Stimulated activated naive CD8-positive, alpha-beta T cell treated with anti-CD3 and anti-CD28 coated beads, Interleukin-15, amount 100 ng/mL, for 72 hours (primary cell): Measurements from ENCODE around the gene HS3ST6.
A peak's percentile ranks its signal among the peaks of the same experiment; 100 is the strongest.
"Not testable (repeated sequence)": the region's sequence is repeated elsewhere in the genome, so short reads cannot be mapped to it uniquely, and the experiment has no call there.

Experiments
- ATAC-seq: fragments of 150-1000 bp; cut with Tn5 transposase; 2 replicates; pipeline ENCODE4 v1.10.0; 2021; ENCODE audit warnings: mild to moderate bottlenecking, moderate library complexity
- DNase-seq, 2 donors: peaks; one replicate each; pipeline ENCODE4 v3.0.0; 2021 to 2022
- H3K27ac Mint-ChIP-seq, 2 donors: one replicate each; pipeline ENCODE4 v1.8.0; 2022; ENCODE audit warnings: mild to moderate bottlenecking in 2 of 2, mixed read lengths in 2 of 2, moderate library complexity in 2 of 2
- H3K27me3 Mint-ChIP-seq: one replicate; pipeline ENCODE4 v1.8.0; 2022; ENCODE audit warnings: mixed read lengths
- H3K4me1 Mint-ChIP-seq: one replicate; pipeline ENCODE4 v1.8.0; 2022; ENCODE audit warnings: mild to moderate bottlenecking, mixed read lengths
- H3K4me3 Mint-ChIP-seq, 2 donors: one replicate each; pipeline ENCODE4 v1.8.0; 2022; ENCODE audit warnings: mild to moderate bottlenecking in 2 of 2, mixed read lengths in 2 of 2, moderate library complexity in 1 of 2
- H3K9me3 Mint-ChIP-seq, 2 donors: one replicate each; pipeline ENCODE4 v1.8.0; 2022; ENCODE audit warnings: mixed read lengths in 2 of 2

The HS3ST6 gene

GRCh38 chr16:1918351-1919326 lies at the start of gene HS3ST6:
HS3ST6 (minus strand) TSS chr16:1918415; CDS start chr16:1918323, 92 bp downstream.
- DNase-seq, result no peak
- Mint-ChIP-seq H3K27me3 (peaks cover 96% of the 10 kb centered on the region), H3K4me1 (peaks cover 19% of the 10 kb centered on the region), H3K4me3 (no peak within 1 kb of the TSS), H3K9me3 (no peaks in the 10 kb centered on the region), H3K27ac (no peak within 1 kb of the TSS)
- ATAC-seq, result no peak

- Mint-ChIP-seq H3K4me1 (peaks cover 59% of the 10 kb centered on the region), H3K4me3 (peak within 1 kb of the TSS; percentile 94 to 98), H3K27me3 (no peaks in the 10 kb centered on the region), H3K27ac (peak within 1 kb of the TSS; percentile 98), H3K9me3 (no peaks in the 10 kb centered on the region)
- DNase-seq (no peak), ATAC-seq (no peak)
These were observed 48.2 kb upstream of the HS3ST6 start, which contains the start of gene RNF151 for GRCh38 chr16:1966460-1966859. RNF151 (plus strand) TSS chr16:1966856; CDS start chr16:1966882, 26 bp downstream.

GRCh38 chr16:1965396-1966001 lies 47.3 kb upstream of the HS3ST6 start:
- peaks cover 59% of the 10 kb centered on the region for H3K4me1 Mint-ChIP-seq
- peak overlapping the region; percentile 98 for H3K27ac Mint-ChIP-seq
- no peaks in the 10 kb centered on the region for H3K9me3 Mint-ChIP-seq
- no peak for ATAC-seq
- H3K27me3 Mint-ChIP-seq, result no peaks in the 10 kb centered on the region
- H3K4me3 Mint-ChIP-seq, result peak overlapping the region; percentile 94 to 98
- peak in 1 of 2 donors; percentile 23 for DNase-seq

GRCh38 chr16:1964506-1965395 lies 46.5 kb upstream of the HS3ST6 start, which contains the start of gene RPS2:
RPS2 (minus strand) TSS chr16:1964826; CDS start chr16:1964625, 201 bp downstream.
- H3K27ac Mint-ChIP-seq, result peak within 1 kb of the TSS; percentile 98
- peak; percentile 96 to 99 for DNase-seq
- no peaks in the 10 kb centered on the region for H3K9me3 Mint-ChIP-seq
- no peaks in the 10 kb centered on the region for H3K27me3 Mint-ChIP-seq
- ATAC-seq, result peak; percentile 91
- H3K4me3 Mint-ChIP-seq, result peak within 1 kb of the TSS; percentile 94 to 98
- H3K4me1 Mint-ChIP-seq, result peaks cover 60% of the 10 kb centered on the region

- H3K27me3 Mint-ChIP-seq, result no peaks in the 10 kb centered on the region
- H3K9me3 Mint-ChIP-seq, result no peaks in the 10 kb centered on the region
- peaks cover 65% of the 10 kb centered on the region for H3K4me1 Mint-ChIP-seq
- DNase-seq (no peak), ATAC-seq (peak; percentile 6)
- peak overlapping the region; percentile 94 to 98 for H3K4me3 Mint-ChIP-seq
- peak overlapping the region; percentile 96 to 98 for H3K27ac Mint-ChIP-seq
These were observed 45.7 kb upstream of the HS3ST6 start for GRCh38 chr16:1963806-1964505.

GRCh38 chr16:1962161-1963153 lies 44.2 kb upstream of the HS3ST6 start:
- peak overlapping the region; percentile 96 to 98 for H3K27ac Mint-ChIP-seq
- H3K4me3 Mint-ChIP-seq, result peak overlapping the region; percentile 94 to 98
- not testable (repeated sequence) for H3K9me3 Mint-ChIP-seq, DNase-seq, H3K27me3 Mint-ChIP-seq, ATAC-seq
- peaks cover 66% of the 10 kb centered on the region for H3K4me1 Mint-ChIP-seq

- Mint-ChIP-seq H3K27me3 (no peaks in the 10 kb centered on the region), H3K4me1 (peaks cover 61% of the 10 kb centered on the region), H3K27ac (peak overlapping the region in 1 of 2 donors; percentile 72), H3K9me3 (no peaks in the 10 kb centered on the region), H3K4me3 (peak overlapping the region; percentile 94 to 98)
- ATAC-seq (no peak), DNase-seq (no peak)
These were observed 43.4 kb upstream of the HS3ST6 start for GRCh38 chr16:1961651-1962067.

- ATAC-seq (peak; percentile 5), DNase-seq (peak in 1 of 2 donors; percentile 40)
- H3K27me3 Mint-ChIP-seq, result no peaks in the 10 kb centered on the region
- peak overlapping the region; percentile 91 to 98 for H3K27ac Mint-ChIP-seq
- H3K4me3 Mint-ChIP-seq, result peak overlapping the region; percentile 84 to 97
- no peaks in the 10 kb centered on the region for H3K9me3 Mint-ChIP-seq
- H3K4me1 Mint-ChIP-seq, result peaks cover 60% of the 10 kb centered on the region
These were observed 42.7 kb upstream of the HS3ST6 start for GRCh38 chr16:1960665-1961630.

- Mint-ChIP-seq H3K27me3 (no peaks in the 10 kb centered on the region), H3K4me3 (peak within 1 kb of the TSS; percentile 84 to 97), H3K9me3 (no peaks in the 10 kb centered on the region), H3K4me1 (peaks cover 54% of the 10 kb centered on the region), H3K27ac (peak within 1 kb of the TSS; percentile 91 to 98)
- peak; percentile 85 for ATAC-seq
- DNase-seq, result peak; percentile 90 to 91
These were observed 41.2 kb upstream of the HS3ST6 start, which contains the start of gene NDUFB10 for GRCh38 chr16:1959269-1960039. NDUFB10 (plus strand) TSS chr16:1959538; CDS start chr16:1959625, 87 bp downstream.

- no peaks in the 10 kb centered on the region for H3K27me3 Mint-ChIP-seq
- peak overlapping the region; percentile 84 to 97 for H3K4me3 Mint-ChIP-seq
- H3K9me3 Mint-ChIP-seq, result no peaks in the 10 kb centered on the region
- peak overlapping the region; percentile 78 to 91 for H3K27ac Mint-ChIP-seq
- ATAC-seq, result peak; percentile 6
- peak in 1 of 2 donors; percentile 34 for DNase-seq
- H3K4me1 Mint-ChIP-seq, result peaks cover 49% of the 10 kb centered on the region
These were observed 40.6 kb upstream of the HS3ST6 start for GRCh38 chr16:1958715-1959268.

- not testable (repeated sequence) for ATAC-seq, DNase-seq, H3K27ac Mint-ChIP-seq, H3K9me3 Mint-ChIP-seq, H3K27me3 Mint-ChIP-seq
- Mint-ChIP-seq H3K4me3 (peak overlapping the region in 1 of 2 donors; percentile 18), H3K4me1 (peaks cover 42% of the 10 kb centered on the region)
These were observed 39.9 kb upstream of the HS3ST6 start for GRCh38 chr16:1958143-1958491.
